ENCODE results near the gene PRDX4. TPM values are rescaled to one million over a fixed set of nuclear protein-coding genes. Genes with fewer than 3 reads are reported as not detected.

The PRDX4 gene
- total RNA-seq, 1 experiment from 2014 or later = 155 TPM

DNA sequence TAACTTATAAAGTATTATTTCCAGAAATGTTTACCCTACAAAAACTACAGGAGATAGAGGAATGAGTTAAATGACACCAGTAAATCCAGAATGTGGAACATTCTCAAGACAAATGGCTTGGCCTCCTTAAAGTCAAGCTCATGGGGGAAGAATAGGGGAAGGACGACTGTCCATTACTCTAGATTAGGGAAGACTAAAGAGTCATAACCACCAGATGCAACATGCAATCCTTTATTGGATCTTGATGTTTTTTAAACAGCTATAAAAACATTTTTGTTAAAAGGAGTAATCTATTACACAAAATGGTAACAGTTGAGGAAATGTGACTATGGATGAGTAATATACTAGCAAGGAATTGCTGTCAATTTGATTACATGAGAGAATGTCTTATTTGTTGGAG lies 64.7 kb downstream of the PRDX4 start:
- H3K4me1 ChIP-seq (ENCODE audit: insufficient read depth, low read length, poor library complexity, severe bottlenecking) = no peaks in the 10 kb centered on the region
- DNase-seq (ENCODE audit: low spot score) = no peak
- TF ChIP-seq EZH2 (IDR thresholded peaks at IDR 0.05; ENCODE audit: borderline replicate concordance, low read depth, low read length, poor library complexity, severe bottlenecking) = no peak
- TF ChIP-seq CTCF (conservative IDR thresholded peaks at IDR 0.05; ENCODE audit: low read depth, low read length) = no peak
- intact Hi-C loops (cut with micrococcal nuclease; ENCODE audit: unreplicated experiment) = no loop called here
- CTCF ChIA-PET = interaction anchor here (0.6 kb wide), 1 partner anchor 43 kb away, joined by 3 read pairs; no protein-coding TSS in a partner anchor
- no peak overlapping the region for H3K4me3 ChIP-seq (ENCODE audit: low read depth, low read length, poor library complexity, severe bottlenecking)
- no peak overlapping the region for H3K27ac ChIP-seq (ENCODE audit: low read depth, low read length, poor library complexity, severe bottlenecking)
- no peaks in the 10 kb centered on the region for H3K27me3 ChIP-seq (replicated peaks; ENCODE audit: insufficient read depth, low read depth, low read length, poor library complexity)
- POLR2A ChIA-PET (ENCODE audit: low non-redundant PET) = no interaction called here
- peaks cover 3% of the 10 kb centered on the region for H3K36me3 ChIP-seq (ENCODE audit: insufficient read depth, low read length, poor library complexity, severe bottlenecking)
- H3K9me3 ChIP-seq (ENCODE audit: low read depth, low read length, poor library complexity, severe bottlenecking) = no peaks in the 10 kb centered on the region
- BruUV-seq (replicated peaks) = no TSS peak

DNA sequence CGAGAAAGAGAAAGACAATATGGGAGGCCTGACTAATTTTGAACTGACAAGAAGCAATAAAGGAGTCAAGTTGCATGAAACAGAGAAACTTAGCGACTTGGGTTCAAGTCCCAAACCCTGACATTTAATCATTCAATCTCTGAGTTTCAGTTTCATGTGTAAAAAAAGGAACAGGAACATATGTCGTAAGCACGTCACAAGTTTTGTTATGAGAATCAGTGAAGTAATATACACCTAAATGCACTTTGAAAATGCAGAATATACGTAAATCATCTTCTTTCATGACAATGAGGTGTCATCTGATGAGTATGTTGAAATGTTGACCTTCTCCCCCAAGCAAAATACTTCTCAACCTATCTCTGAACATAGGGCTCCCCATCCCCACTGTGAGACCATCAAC lies 65.4 kb downstream of the PRDX4 start:
- Histone ChIP-seq H3K4me1 (ENCODE audit: insufficient read depth, low read length, poor library complexity, severe bottlenecking) (no peaks in the 10 kb centered on the region), H3K9me3 (ENCODE audit: low read depth, low read length, poor library complexity, severe bottlenecking) (no peaks in the 10 kb centered on the region), H3K36me3 (ENCODE audit: insufficient read depth, low read length, poor library complexity, severe bottlenecking) (peaks cover 3% of the 10 kb centered on the region), H3K4me3 (ENCODE audit: low read depth, low read length, poor library complexity, severe bottlenecking) (no peak overlapping the region), H3K27me3 (replicated peaks; ENCODE audit: insufficient read depth, low read depth, low read length, poor library complexity) (no peaks in the 10 kb centered on the region), H3K27ac (ENCODE audit: low read depth, low read length, poor library complexity, severe bottlenecking) (no peak overlapping the region)
- CTCF ChIA-PET = interaction anchor here (0.6 kb wide), 1 partner anchor 44 kb away, joined by 3 read pairs; no protein-coding TSS in a partner anchor
- BruUV-seq (replicated peaks) = no TSS peak
- TF ChIP-seq CTCF (conservative IDR thresholded peaks at IDR 0.05; ENCODE audit: low read depth, low read length) (no peak), EZH2 (IDR thresholded peaks at IDR 0.05; ENCODE audit: borderline replicate concordance, low read depth, low read length, poor library complexity, severe bottlenecking) (no peak)
- intact Hi-C loops (cut with micrococcal nuclease; ENCODE audit: unreplicated experiment) = no loop called here
- POLR2A ChIA-PET (ENCODE audit: low non-redundant PET) = no interaction called here
- no peak for DNase-seq (ENCODE audit: low spot score)

Other genes with a start within 250 kb of the PRDX4 start
- 33.6 and 35.4 TPM in 2 replicates for gene ACOT9, start 75.8 kb downstream of the PRDX4 start, total RNA-seq (2021)
- 21.6 and 27.4 TPM in 2 replicates for gene SAT1, start 115.7 kb downstream of the PRDX4 start, total RNA-seq (2021)
- 74.2 and 79.0 TPM in 2 replicates for gene APOO, start 240.4 kb downstream of the PRDX4 start, total RNA-seq (2021)
- gene CXorf58, start 240.5 kb downstream of the PRDX4 start, total RNA-seq (2021) = not detected in 2 replicates